Neuronal stem cell (in vitro differentiated cells): ENCODE results near the gene VEPH1.
A peak's percentile ranks its signal among the peaks of the same experiment; 100 is the strongest.

Experiments
- DNase-seq: peaks from one replicate; pipeline ENCODE4 v3.0.0-alpha.2; 2013; ENCODE audit warnings: low spot score
- H2AFZ ChIP-seq: one replicate; pipeline ENCODE4 v1.6.1; 2013; ENCODE audit warnings: mild to moderate bottlenecking, low read length, inconsistent platforms
- H2AK5ac ChIP-seq: 2 replicates; pipeline ENCODE4 v1.6.1; 2013; ENCODE audit warnings: low read depth, mild to moderate bottlenecking, inconsistent platforms, low read length, moderate library complexity, mixed read lengths
- H2BK120ac ChIP-seq: 2 replicates; pipeline ENCODE4 v1.6.1; 2013; ENCODE audit warnings: low read depth, mild to moderate bottlenecking, inconsistent platforms, low read length, moderate library complexity, mixed read lengths
- H2BK12ac ChIP-seq: one replicate; pipeline ENCODE4 v1.6.1; 2013; ENCODE audit warnings: low read length, inconsistent platforms
- H2BK15ac ChIP-seq: 2 replicates; pipeline ENCODE4 v1.6.1; 2013; ENCODE audit warnings: mild to moderate bottlenecking, low read length, inconsistent platforms, mixed read lengths
- H2BK5ac ChIP-seq: one replicate; pipeline ENCODE4 v1.6.1; 2013; ENCODE audit warnings: inconsistent platforms, mild to moderate bottlenecking, low read length, moderate library complexity
- H3K14ac ChIP-seq: one replicate; pipeline ENCODE4 v1.6.1; 2013; ENCODE audit warnings: low read length, inconsistent platforms
- H3K18ac ChIP-seq: 2 replicates; pipeline ENCODE4 v1.6.1; 2013; ENCODE audit warnings: low read length, inconsistent platforms
- H3K23ac ChIP-seq: 2 replicates; pipeline ENCODE4 v1.6.1; 2013; ENCODE audit warnings: low read depth, mild to moderate bottlenecking, mixed read lengths, low read length, inconsistent platforms; ENCODE audit not compliant: poor library complexity
- H3K27ac ChIP-seq: replicated peaks from 3 replicates; pipeline ENCODE4 v1.5.1; 2013; ENCODE audit warnings: low read length, inconsistent platforms
- H3K27me3 ChIP-seq, 3 experiments: 2 replicates each; pipeline ENCODE4 v1.6.1; 2013; ENCODE audit warnings: low read length in 3 of 3, mild to moderate bottlenecking in 2 of 3, inconsistent platforms in 1 of 3, low read depth in 1 of 3, mixed read lengths in 1 of 3, moderate library complexity in 1 of 3; ENCODE audit not compliant: control insufficient read depth in 3 of 3, insufficient read depth in 3 of 3
- H3K36me3 ChIP-seq, 2 donors: replicated peaks in 1 of 2; 2 replicates each; pipeline ENCODE4 v1.6.1; 2013; ENCODE audit warnings: low read length in 2 of 2; ENCODE audit not compliant: control insufficient read depth in 2 of 2, insufficient read depth in 2 of 2
- H3K4ac ChIP-seq: 2 replicates; pipeline ENCODE4 v1.6.1; 2013; ENCODE audit warnings: inconsistent platforms, mild to moderate bottlenecking, low read length, moderate library complexity
- H3K4me1 ChIP-seq, 2 donors: 1 replicate in 1 of 2; 2 replicates in 1 of 2; pipeline ENCODE4 v1.6.1; 2013; ENCODE audit warnings: low read length in 2 of 2, low read depth in 1 of 2; ENCODE audit not compliant: control insufficient read depth in 2 of 2, insufficient read depth in 1 of 2
- H3K4me2 ChIP-seq: one replicate; pipeline ENCODE4 v1.6.1; 2013; ENCODE audit warnings: mild to moderate bottlenecking, low read length, inconsistent platforms; ENCODE audit not compliant: insufficient read depth, poor library complexity, severe bottlenecking
- H3K4me3 ChIP-seq, 2 donors: 2 replicates each; pipeline ENCODE4 v1.5.1; 2013; ENCODE audit warnings: low read length in 2 of 2, mild to moderate bottlenecking in 2 of 2, inconsistent platforms in 1 of 2, moderate library complexity in 1 of 2
- H3K79me1 ChIP-seq: one replicate; pipeline ENCODE4 v1.6.1; 2013; ENCODE audit warnings: low read depth, mild to moderate bottlenecking, inconsistent platforms, low read length, moderate library complexity
- H3K9ac ChIP-seq: one replicate; pipeline ENCODE4 v1.6.1; 2013; ENCODE audit warnings: mild to moderate bottlenecking, low read depth, low read length, inconsistent platforms; ENCODE audit not compliant: poor library complexity
- H3K9me3 ChIP-seq, 2 donors: replicated peaks in 1 of 2; 2 replicates each; pipeline versions ENCODE3 to v1.6.1; 2013; ENCODE audit warnings: low read length in 2 of 2, mild to moderate bottlenecking in 2 of 2, inconsistent platforms in 1 of 2, low read depth in 1 of 2, mixed read lengths in 1 of 2, moderate library complexity in 1 of 2; ENCODE audit not compliant: control insufficient read depth in 2 of 2, insufficient read depth in 1 of 2
- H4K8ac ChIP-seq: one replicate; pipeline ENCODE4 v1.6.1; 2013; ENCODE audit warnings: low read depth, mild to moderate bottlenecking, inconsistent platforms, low read length, moderate library complexity
- H4K91ac ChIP-seq: one replicate; pipeline ENCODE4 v1.6.1; 2013; ENCODE audit warnings: low read length, low read depth, mild to moderate bottlenecking, inconsistent platforms; ENCODE audit not compliant: poor library complexity
- WGBS, 2 donors: extraction: QIAGEN DNeasy Blood & Tissue Kit; methylation state at CpG; one replicate each; pipeline ENCODE4 v1.1.7; 2013; ENCODE audit warnings: missing lambda C conversion rate in 2 of 2, mixed read lengths in 1 of 2; ENCODE audit not compliant: insufficient read length in 2 of 2, insufficient replicate concordance in 1 of 2; ENCODE audit errors: extremely low coverage in 2 of 2; 5-methylcytosine and 5-hydroxymethylcytosine counted together

VEPH1 gene

DNA sequence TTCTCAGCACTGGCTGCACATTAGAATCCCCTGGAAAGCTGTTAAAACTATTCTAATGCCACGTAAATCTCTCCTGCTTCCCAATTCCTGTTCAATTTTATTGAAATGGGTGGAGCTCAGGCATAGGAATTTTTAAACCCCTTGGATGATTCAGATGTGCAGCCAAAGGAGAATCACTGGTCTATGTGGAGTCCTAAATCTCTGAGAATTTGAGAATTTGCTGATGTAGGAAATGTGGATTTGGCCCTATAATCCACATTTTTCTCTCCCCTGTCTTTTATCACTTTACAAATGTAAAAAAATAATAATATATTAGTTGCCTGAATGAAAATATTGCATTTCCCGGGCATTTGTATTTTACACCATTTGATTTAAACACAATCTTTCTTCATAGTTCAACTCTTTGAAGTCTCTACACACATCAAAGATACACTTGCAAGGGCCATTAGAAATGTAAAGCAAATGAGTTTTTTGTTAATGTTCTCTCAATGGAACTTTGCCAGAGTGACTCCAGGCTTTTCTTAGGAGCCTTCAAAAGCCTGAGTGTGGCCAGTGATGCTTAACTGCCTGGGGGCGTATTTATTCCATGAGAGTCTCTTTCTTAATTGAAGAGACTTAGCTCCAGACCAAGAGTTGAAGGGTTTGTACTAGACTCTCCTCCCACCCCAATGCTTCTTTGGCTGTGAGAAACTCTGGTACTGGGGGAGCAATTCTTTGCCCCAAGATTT is 115.3 kb downstream of the VEPH1 start:
- H3K36me3 ChIP-seq: no peaks in the 10 kb centered on the region
- no peak overlapping the region for H3K23ac ChIP-seq
- peak overlapping the region; percentile 14 for H2AFZ ChIP-seq
- no peak overlapping the region for H2AK5ac ChIP-seq
- no peak overlapping the region for H3K9ac ChIP-seq
- no peak for DNase-seq
- no CpG with 5 or more reads among the region's 3 CpGs for WGBS, 2 donors
- H2BK15ac ChIP-seq: no peak overlapping the region
- no peak overlapping the region for H3K4me2 ChIP-seq
- no peak overlapping the region for H3K14ac ChIP-seq
- H4K8ac ChIP-seq: no peak overlapping the region
- no peak overlapping the region for H2BK5ac ChIP-seq
- no peaks in the 10 kb centered on the region for H3K79me1 ChIP-seq
- H3K27me3 ChIP-seq: no peaks in the 10 kb centered on the region
- peaks cover 2 to 17% of the 10 kb centered on the region in 2 donors for H3K4me1 ChIP-seq
- no peak overlapping the region for H2BK12ac ChIP-seq
- H3K4me3 ChIP-seq: no peak overlapping the region
- no peak overlapping the region for H3K4ac ChIP-seq
- H3K9me3 ChIP-seq: peaks cover 0 to 23% of the 10 kb centered on the region in 2 donors
- no peak overlapping the region for H3K27ac ChIP-seq
- H2BK120ac ChIP-seq: no peak overlapping the region
- H3K18ac ChIP-seq: no peak overlapping the region
- no peak overlapping the region for H4K91ac ChIP-seq

DNA sequence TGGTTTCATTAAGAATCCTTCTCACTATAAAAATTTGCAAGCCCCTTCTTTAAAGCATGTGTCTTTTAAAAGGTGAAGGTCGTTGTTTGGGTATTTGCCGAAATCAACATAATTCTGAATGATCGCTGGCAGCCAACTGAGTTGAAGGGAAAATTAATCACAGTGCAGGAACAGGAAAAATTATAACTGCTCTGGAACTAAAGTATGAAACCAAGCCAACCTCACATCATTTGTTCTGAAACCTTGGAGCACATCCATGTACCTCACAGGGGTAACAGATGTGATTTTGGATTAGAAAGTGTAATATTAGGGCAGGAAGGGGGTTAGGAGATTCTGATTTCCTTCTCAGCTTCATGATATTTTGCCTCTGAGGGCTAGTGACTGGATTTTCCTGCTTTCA is 118.7 kb downstream of the VEPH1 start:
- Histone ChIP-seq H4K91ac (no peak overlapping the region), H3K4me1 (peaks cover 4 to 20% of the 10 kb centered on the region in 2 donors), H4K8ac (no peak overlapping the region), H3K9me3 (no peaks in the 10 kb centered on the region), H2AK5ac (no peak overlapping the region), H2BK120ac (no peak overlapping the region), H2AFZ (no peak overlapping the region), H3K36me3 (no peaks in the 10 kb centered on the region), H2BK5ac (no peak overlapping the region), H2BK15ac (no peak overlapping the region), H3K4ac (no peak overlapping the region), H3K27me3 (no peaks in the 10 kb centered on the region), H3K4me3 (no peak overlapping the region), H3K18ac (no peak overlapping the region), H3K79me1 (no peaks in the 10 kb centered on the region), H3K4me2 (no peak overlapping the region), H3K27ac (no peak overlapping the region), H2BK12ac (no peak overlapping the region), H3K14ac (no peak overlapping the region), H3K23ac (no peak overlapping the region), H3K9ac (no peak overlapping the region)
- WGBS, 2 donors: no CpG with 5 or more reads among the region's 3 CpGs
- no peak for DNase-seq

DNA sequence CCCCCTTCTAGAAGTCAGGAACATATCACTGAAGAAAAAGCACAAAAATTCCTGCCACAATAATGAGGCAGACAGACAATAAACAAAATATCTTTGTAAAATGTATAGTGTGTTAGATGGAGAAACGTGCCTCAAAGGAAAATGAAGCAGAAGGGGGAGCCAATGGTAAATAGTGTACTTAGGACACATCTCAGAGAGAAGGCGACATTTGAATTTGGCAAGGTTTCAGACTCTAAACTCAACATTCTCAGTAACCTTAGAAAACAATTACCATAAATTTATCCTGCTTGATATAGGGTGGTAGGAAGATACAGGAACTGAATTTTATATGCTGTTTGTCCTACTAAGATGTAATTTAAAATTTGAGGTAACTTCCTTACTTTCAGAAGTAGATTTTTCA is 119.2 kb downstream of the VEPH1 start:
- Histone ChIP-seq H3K27ac (no peak overlapping the region), H3K4ac (no peak overlapping the region), H3K4me3 (no peak overlapping the region), H3K9ac (no peak overlapping the region), H2BK12ac (no peak overlapping the region), H3K4me2 (no peak overlapping the region), H2BK5ac (no peak overlapping the region), H3K79me1 (no peaks in the 10 kb centered on the region), H2AK5ac (no peak overlapping the region), H4K8ac (no peak overlapping the region), H3K27me3 (no peaks in the 10 kb centered on the region), H3K9me3 (no peaks in the 10 kb centered on the region), H3K4me1 (peaks cover 4 to 20% of the 10 kb centered on the region in 2 donors), H2BK120ac (no peak overlapping the region), H2BK15ac (no peak overlapping the region), H3K18ac (no peak overlapping the region), H3K23ac (no peak overlapping the region), H4K91ac (no peak overlapping the region), H3K36me3 (no peaks in the 10 kb centered on the region), H2AFZ (no peak overlapping the region), H3K14ac (no peak overlapping the region)
- WGBS, 2 donors: no CpG with 5 or more reads among the region's 2 CpGs
- DNase-seq: no peak

DNA sequence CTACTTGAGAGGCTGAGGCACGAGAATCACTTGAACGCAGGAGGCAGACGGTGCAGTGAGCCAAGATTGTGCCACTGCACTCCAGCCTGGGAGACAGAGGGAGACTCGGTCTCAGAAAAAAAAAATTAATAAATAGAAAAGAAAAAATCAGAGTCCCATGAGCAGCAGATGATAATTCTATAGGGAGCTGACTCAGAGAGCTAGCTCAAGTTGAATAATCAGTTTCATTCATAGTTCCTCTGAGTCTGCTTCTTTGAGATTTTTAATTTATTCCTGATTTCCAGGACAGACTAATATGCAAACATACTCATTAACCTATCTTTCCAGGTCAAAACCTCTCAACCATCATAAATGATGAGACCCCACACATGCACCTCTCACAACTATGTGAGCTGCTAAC is 121.6 kb downstream of the VEPH1 start:
- no peak overlapping the region for H3K14ac ChIP-seq
- H3K4me3 ChIP-seq: no peak overlapping the region
- H2BK120ac ChIP-seq: no peak overlapping the region
- H3K36me3 ChIP-seq: no peaks in the 10 kb centered on the region
- no peaks in the 10 kb centered on the region for H3K27me3 ChIP-seq
- H3K4me2 ChIP-seq: no peak overlapping the region
- H2AFZ ChIP-seq: no peak overlapping the region
- H3K4ac ChIP-seq: no peak overlapping the region
- no peak overlapping the region for H4K8ac ChIP-seq
- no peak overlapping the region for H2BK12ac ChIP-seq
- no peak overlapping the region for H3K23ac ChIP-seq
- no peak overlapping the region for H2BK5ac ChIP-seq
- no peak overlapping the region for H3K18ac ChIP-seq
- H2BK15ac ChIP-seq: no peak overlapping the region
- WGBS, 2 donors: no CpG with 5 or more reads among the region's 4 CpGs
- peak overlapping the region; percentile 41 for H2AK5ac ChIP-seq
- no peak for DNase-seq
- H3K27ac ChIP-seq: no peak overlapping the region
- no peak overlapping the region for H3K9ac ChIP-seq
- H3K9me3 ChIP-seq: no peaks in the 10 kb centered on the region
- H4K91ac ChIP-seq: no peak overlapping the region
- no peaks in the 10 kb centered on the region for H3K79me1 ChIP-seq
- H3K4me1 ChIP-seq: peaks cover 4 to 23% of the 10 kb centered on the region in 2 donors
